GM19351 (cell line): ENCODE data around the gene CCDC15.
A peak's percentile ranks its signal among the peaks of the same experiment; 100 is the strongest.

Experiments used
- ATAC-seq: cut with Tn5 transposase; IDR thresholded peaks from one replicate; pipeline ENCODE4 v1.9.1; 2021; ENCODE audit warnings: mild to moderate bottlenecking, moderate library complexity; ENCODE audit not compliant: unreplicated experiment

CCDC15 gene

GRCh38 chr11:124953753-124954589 lies at the start of gene CCDC15:
Gene CCDC15 (plus strand): TSS chr11:124954202. CDS start chr11:124954733, 531 bp downstream.
- peak; percentile 99 for ATAC-seq

DNA sequence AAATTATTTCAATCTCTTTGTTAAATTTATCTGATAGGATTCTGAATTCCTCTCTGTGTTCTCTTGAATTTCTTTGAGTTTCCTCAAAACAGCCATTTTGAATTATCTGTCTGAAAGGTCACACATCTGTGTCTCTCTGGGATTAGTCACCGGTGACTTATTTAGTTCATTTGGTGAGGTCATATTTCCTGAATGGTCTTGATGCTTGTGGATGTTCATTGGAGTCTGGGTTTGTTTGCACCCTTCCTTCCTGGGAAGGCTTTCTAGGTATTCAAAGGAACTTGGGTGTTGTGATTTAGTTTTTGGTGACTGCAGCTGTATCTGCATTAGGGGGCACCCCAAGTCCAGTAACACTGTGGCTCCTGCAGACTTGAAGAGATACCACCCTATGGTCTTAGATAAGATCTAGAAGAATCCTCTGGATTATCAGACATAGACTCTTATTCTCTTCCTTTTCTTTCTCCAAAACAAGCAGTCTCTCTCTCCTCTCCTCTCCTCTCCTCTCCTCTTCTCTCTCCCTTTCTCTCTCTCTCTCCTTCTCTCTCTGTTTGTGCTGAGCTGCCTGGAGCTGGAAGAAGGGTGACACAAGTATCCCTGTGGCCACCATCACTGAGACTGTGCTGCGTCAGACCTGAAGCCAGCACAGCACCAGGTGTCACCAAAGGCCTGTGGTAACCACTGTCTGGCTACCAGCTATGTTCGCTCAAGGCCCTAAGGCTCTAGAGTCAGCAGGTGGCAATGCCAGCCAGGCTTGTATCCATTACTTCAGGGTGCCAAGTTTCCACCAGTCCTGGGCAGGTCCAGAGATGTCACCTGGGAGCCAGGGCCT lies 38.2 kb upstream of the CCDC15 start:
- ATAC-seq, result no peak

GRCh38 chr11:124916370-124916710 lies 37.7 kb upstream of the CCDC15 start:
- no peak for ATAC-seq

GRCh38 chr11:124917115-124917637 lies 36.8 kb upstream of the CCDC15 start:
- no peak for ATAC-seq

GRCh38 chr11:124918950-124919349 lies 35.1 kb upstream of the CCDC15 start, which contains the start of gene HEPN1:
Gene HEPN1 (plus strand): TSS chr11:124919250.
- no peak for ATAC-seq

DNA sequence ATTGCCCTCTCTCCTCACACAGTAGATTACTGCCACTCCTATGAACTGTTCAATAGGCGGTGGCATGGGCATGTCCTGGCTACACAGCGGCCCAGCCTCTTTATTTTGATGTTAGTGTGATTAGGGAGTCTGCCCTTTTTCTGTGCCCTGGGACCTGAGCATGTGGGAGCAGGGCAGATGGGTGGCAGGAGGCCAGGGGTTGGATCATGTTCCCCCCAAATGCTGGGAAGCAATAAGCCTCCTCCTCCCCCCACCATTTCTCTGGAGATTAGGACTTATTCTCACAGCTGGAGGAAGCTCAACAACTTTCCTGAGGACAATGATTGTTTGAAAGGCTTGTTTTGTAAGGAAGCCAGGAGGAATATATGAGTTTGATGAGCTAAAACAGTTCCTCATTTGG lies 34.1 kb upstream of the CCDC15 start:
- ATAC-seq, result no peak

GRCh38 chr11:124920356-124920755 lies 33.6 kb upstream of the CCDC15 start:
- ATAC-seq, result no peak

DNA sequence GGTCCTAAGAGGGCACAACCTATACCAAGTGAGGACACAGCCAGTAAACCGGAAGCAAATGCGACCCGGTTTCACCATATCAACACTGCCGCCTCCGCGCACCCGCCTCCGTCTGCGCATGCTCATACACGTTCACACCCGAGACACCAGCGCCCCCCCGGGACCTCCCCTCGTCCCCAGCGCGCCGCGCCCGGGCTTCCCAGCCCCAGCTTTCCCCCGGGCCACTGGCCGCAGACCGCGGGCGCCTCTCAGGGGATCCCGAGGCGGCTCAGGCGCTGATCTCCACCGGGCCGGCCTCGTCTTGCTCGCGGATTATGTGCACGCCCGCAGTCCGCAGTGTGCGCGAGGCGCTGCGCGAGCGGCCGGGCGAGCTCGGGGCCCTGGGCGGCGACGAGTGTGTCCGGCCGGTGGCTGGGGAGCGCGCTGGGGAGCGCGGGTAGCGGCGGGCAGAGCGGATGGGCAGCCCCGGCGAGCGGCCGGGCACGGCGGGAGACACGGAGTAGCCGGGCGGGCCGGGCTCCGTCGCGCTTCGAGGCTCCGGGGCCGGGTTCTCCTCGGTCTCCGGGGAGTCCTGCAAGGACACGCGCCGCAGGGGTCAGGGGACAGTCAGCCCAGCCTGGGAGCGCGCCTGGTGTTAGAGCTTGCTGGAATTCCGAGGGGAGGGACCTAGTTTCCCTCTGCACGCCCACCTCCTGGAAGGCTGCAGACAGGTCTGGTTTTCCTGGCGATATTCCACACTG lies 33.0 kb upstream of the CCDC15 start:
- peak; percentile 72 for ATAC-seq

GRCh38 chr11:124922831-124923230 lies 31.2 kb upstream of the CCDC15 start:
- ATAC-seq, result no peak

GRCh38 chr11:124923296-124923695 lies 30.7 kb upstream of the CCDC15 start:
- no peak for ATAC-seq

- no peak for ATAC-seq
Observed at GRCh38 chr11:124928942-124929665, 24.9 kb upstream of the CCDC15 start.

DNA sequence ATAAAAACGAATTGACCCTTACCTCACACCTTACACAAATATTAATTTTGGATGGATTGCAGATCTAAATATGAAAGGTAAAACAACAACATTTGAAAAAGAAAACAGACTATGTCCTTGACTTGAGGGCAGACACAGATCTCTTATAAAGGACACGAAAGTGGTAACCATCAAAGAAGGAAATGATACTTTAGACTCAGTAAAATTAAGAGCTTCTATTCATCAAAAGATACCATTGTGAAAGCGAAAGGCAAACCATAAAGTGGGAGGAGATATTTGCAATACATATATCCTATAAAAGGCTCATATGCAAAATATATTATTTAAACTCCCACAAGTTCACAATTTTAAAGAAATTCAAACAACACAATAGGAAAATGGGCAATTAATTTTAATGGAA lies 23.2 kb upstream of the CCDC15 start:
- peak; percentile 98 for ATAC-seq

- ATAC-seq, result no peak
Observed at GRCh38 chr11:124934862-124935547, 19.0 kb upstream of the CCDC15 start.

- ATAC-seq, result no peak
Observed at GRCh38 chr11:124935548-124936514, 18.2 kb upstream of the CCDC15 start, which contains the start of gene HEPACAM. Gene HEPACAM (minus strand): TSS chr11:124936047. CDS start chr11:124936006, 41 bp downstream.

- ATAC-seq, result no peak
Observed at GRCh38 chr11:124937336-124937935, 16.6 kb upstream of the CCDC15 start.

DNA sequence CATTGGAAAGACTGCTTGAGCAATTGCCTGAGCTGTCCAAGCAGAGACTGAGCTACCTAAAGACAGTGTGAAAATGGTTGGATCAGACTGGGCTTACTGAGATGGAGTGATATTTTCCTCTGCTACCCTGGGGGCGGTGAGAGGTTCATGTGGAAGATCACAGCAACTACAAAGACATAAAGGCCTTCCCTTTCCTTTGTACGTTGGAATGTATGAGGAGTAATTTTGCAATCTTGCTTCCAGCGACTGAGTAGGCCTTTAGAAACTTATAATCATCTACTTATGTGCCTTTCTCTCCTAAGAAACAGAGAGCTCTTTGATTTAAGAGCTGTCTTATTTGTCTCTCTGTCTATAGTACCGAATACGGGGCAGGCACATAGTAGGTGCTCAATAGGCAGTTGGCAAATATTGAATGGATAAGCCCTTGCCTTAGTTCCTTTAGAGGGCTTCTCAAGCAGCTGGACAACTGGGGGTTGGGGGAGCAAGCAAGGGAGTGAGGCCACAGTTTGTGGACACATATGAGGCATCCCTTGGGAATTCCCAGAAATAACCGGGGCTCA lies 15.7 kb upstream of the CCDC15 start:
- no peak for ATAC-seq

DNA sequence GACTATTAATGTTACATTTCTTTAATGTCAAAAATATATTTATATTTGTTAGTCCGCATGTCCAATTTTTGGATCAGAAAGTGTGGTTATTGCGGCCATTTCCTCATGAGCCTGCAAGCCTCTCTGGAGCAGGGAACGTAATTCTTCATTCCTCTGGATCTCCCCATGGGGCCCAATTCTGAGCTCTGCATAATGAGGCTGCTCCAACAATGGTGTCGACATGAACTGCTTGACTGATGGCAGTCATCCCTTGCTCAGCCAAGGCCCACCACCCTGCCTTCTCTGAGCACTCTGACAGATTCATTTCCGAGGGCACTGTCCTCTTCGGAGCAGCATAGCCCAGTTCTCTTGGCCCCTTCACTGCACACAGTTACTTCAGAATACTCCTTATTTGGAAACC lies 15.0 kb upstream of the CCDC15 start:
- ATAC-seq, result no peak

- ATAC-seq, result peak; percentile 89
Observed at GRCh38 chr11:124941703-124942102, 12.3 kb upstream of the CCDC15 start.
